Subcutaneous abdominal adipose tissue (tissue), 5 donors: Measurements from ENCODE around the gene MAJIN.

ENCODE experiments used
- H3K27ac ChIP-seq: one replicate; pipeline ENCODE4 v1.7.0; 2013; ENCODE audit warnings: low read depth, mild to moderate bottlenecking, inconsistent platforms, low read length, moderate library complexity
- H3K27me3 ChIP-seq, 5 donors: one replicate each; pipeline ENCODE4 v1.7.0; 2013; ENCODE audit warnings: low read length in 5 of 5, inconsistent platforms in 1 of 5; ENCODE audit not compliant: control insufficient read depth in 5 of 5, insufficient read depth in 4 of 5
- H3K36me3 ChIP-seq, 5 donors: one replicate each; pipeline ENCODE4 v1.7.0; 2013; ENCODE audit warnings: low read length in 5 of 5; ENCODE audit not compliant: control insufficient read depth in 5 of 5, insufficient read depth in 5 of 5
- H3K4me1 ChIP-seq, 5 donors: one replicate each; pipeline ENCODE4 v1.7.0; 2013; ENCODE audit warnings: low read length in 5 of 5, mild to moderate bottlenecking in 3 of 5, moderate library complexity in 1 of 5; ENCODE audit not compliant: control insufficient read depth in 5 of 5, insufficient read depth in 5 of 5
- H3K4me3 ChIP-seq, 5 donors: one replicate each; pipeline ENCODE4 v1.7.0; 2013; ENCODE audit warnings: low read length in 5 of 5, low read depth in 1 of 5
- H3K9ac ChIP-seq, 5 donors: one replicate each; pipeline ENCODE4 v1.7.0; 2013; ENCODE audit warnings: low read length in 5 of 5, mild to moderate bottlenecking in 4 of 5, moderate library complexity in 3 of 5
- H3K9me3 ChIP-seq, 5 donors: one replicate each; pipeline ENCODE4 v1.7.0; 2013; ENCODE audit warnings: low read length in 5 of 5; ENCODE audit not compliant: control insufficient read depth in 5 of 5
- donor health status: healthy.
- donor health status: healthy.
- donor health status: healthy.
- donor health status: healthy.
- donor health status: healthy.

MAJIN gene

GRCh38 chr11:64924910-64925284 lies 47.0 kb downstream of the MAJIN start:
- Histone ChIP-seq H3K9ac (peak overlapping the region in 4 of 5 donors; percentile 81 to 97 (median 88)), H3K27ac (peak overlapping the region; percentile 98), H3K36me3 (peaks cover 0 to 32% (median 22%) of the 10 kb centered on the region in 5 donors), H3K4me3 (peak overlapping the region; percentile 79 to 89 (median 86)), H3K9me3 (no peaks in the 10 kb centered on the region), H3K27me3 (no peaks in the 10 kb centered on the region), H3K4me1 (peaks cover 3 to 32% (median 30%) of the 10 kb centered on the region in 5 donors)

DNA sequence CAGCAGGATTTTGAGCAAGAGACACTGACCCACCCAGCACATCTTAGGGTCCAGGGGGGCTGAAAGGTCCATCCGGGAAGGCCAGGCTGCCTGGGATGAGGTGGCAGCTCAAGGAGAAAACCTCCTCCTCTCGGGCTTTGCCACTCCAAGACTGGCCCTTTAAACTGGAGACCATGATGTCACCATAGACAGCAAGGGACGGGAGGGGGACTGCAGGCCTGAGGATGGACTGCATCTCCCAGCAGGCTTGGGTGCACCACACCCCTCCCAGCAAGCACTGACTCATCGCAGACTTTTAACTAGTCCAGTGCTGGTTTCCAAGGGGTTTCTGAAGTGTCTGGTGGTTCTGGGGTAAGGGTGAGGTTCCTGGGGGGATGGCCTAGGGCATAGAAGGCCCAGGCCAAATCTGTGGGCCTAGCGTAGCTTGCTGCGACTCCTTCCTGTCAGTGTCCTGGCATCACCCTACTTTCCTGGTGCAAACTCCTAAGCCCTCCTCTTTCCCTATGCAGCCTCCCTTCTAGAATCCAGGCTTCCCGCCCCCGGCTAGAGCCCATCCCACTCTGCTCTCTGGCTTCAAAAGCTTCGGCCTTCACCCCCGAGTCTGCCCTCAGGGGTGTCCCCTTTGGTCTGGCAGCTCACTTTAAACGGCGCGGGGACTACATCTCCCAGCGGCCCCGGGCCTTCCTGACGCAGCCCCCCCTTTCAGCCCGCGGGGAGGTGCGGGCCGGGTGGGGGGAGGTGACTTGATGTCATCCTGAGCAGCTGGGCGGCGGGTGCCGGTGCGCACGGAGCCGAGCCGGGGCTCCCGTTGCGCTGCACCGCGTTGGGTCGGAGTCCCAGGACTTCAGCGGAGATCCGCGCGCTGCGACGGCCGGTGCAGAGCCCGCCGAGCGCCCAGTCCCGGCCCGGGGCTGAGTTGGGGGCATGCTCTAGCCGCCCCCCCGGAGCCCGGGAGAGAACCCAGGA lies 47.7 kb downstream of the MAJIN start, which contains the start of gene PPP2R5B:
TSS of gene PPP2R5B (plus strand) at position 746 of the 966 bp plus-strand sequence. CDS start 1,046 bp downstream, outside the sequence.
- Histone ChIP-seq H3K9ac (peak within 1 kb of the TSS; percentile 81 to 97 (median 87)), H3K9me3 (no peaks in the 10 kb centered on the region), H3K4me1 (peaks cover 3 to 32% (median 30%) of the 10 kb centered on the region in 5 donors), H3K27ac (peak within 1 kb of the TSS; percentile 98), H3K4me3 (peak within 1 kb of the TSS; percentile 79 to 96 (median 87)), H3K27me3 (no peaks in the 10 kb centered on the region), H3K36me3 (peaks cover 0 to 25% (median 17%) of the 10 kb centered on the region in 5 donors)

DNA sequence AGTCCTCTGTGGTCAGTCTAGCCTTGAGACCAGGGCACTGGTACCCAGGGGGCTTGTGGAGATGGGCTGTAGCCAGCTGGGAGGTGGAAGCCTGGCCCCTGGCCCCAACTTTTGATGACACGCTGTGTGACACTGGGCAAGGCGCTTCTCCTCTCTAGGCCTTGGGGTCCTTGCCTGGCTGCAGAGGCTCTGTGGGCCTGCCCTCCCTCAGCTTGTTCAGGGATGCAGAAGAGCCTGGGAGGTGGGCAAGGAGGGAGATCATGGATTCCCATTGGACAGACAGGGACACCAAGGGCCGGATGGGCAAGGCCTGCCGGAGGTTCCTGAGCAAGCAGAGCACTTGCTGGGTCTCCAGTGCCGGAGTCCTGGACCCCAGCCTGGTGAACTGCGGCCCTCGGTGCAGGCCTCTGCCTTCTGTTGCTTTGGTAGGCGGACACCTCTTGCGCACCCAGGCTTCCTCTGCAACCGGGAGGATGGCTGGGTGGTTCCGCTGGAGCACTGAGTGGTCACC lies 48.7 kb downstream of the MAJIN start:
- Histone ChIP-seq H3K27ac (no peak overlapping the region), H3K4me1 (peaks cover 3 to 39% (median 34%) of the 10 kb centered on the region in 5 donors), H3K4me3 (peak overlapping the region; percentile 79 to 96 (median 87)), H3K9ac (peak overlapping the region in 1 of 5 donors; percentile 81), H3K27me3 (no peaks in the 10 kb centered on the region), H3K36me3 (peaks cover 0 to 18% (median 11%) of the 10 kb centered on the region in 5 donors), H3K9me3 (no peaks in the 10 kb centered on the region)

GRCh38 chr11:64921384-64921783 lies 50.5 kb downstream of the MAJIN start:
- H3K27me3 ChIP-seq = no peaks in the 10 kb centered on the region
- H3K4me3 ChIP-seq = no peak overlapping the region
- no peaks in the 10 kb centered on the region for H3K36me3 ChIP-seq
- H3K9ac ChIP-seq = no peak overlapping the region
- H3K9me3 ChIP-seq = no peaks in the 10 kb centered on the region
- peaks cover 5 to 50% (median 43%) of the 10 kb centered on the region in 5 donors for H3K4me1 ChIP-seq
- no peak overlapping the region for H3K27ac ChIP-seq

- Histone ChIP-seq H3K9me3 (no peaks in the 10 kb centered on the region), H3K27ac (no peak overlapping the region), H3K9ac (no peak overlapping the region), H3K27me3 (no peaks in the 10 kb centered on the region), H3K36me3 (no peaks in the 10 kb centered on the region), H3K4me3 (no peak overlapping the region), H3K4me1 (peaks cover 9 to 48% (median 43%) of the 10 kb centered on the region in 5 donors)
Measured at GRCh38 chr11:64920124-64920523, 51.8 kb downstream of the MAJIN start.

GRCh38 chr11:64919627-64920026 lies 52.3 kb downstream of the MAJIN start:
- Histone ChIP-seq H3K4me1 (peaks cover 9 to 44% (median 40%) of the 10 kb centered on the region in 5 donors), H3K27ac (no peak overlapping the region), H3K9ac (no peak overlapping the region), H3K4me3 (no peak overlapping the region), H3K27me3 (no peaks in the 10 kb centered on the region), H3K9me3 (no peaks in the 10 kb centered on the region), H3K36me3 (no peaks in the 10 kb centered on the region)

GRCh38 chr11:64918017-64918416 lies 53.9 kb downstream of the MAJIN start:
- Histone ChIP-seq H3K9ac (peak overlapping the region; percentile 39 to 74 (median 71)), H3K9me3 (no peaks in the 10 kb centered on the region), H3K27ac (peak overlapping the region; percentile 60), H3K27me3 (no peaks in the 10 kb centered on the region), H3K4me1 (peaks cover 7 to 33% (median 28%) of the 10 kb centered on the region in 5 donors), H3K4me3 (peak overlapping the region; percentile 73 to 100 (median 92)), H3K36me3 (peaks cover 0 to 16% (median 14%) of the 10 kb centered on the region in 5 donors)

- no peaks in the 10 kb centered on the region for H3K9me3 ChIP-seq
- H3K4me3 ChIP-seq = peak overlapping the region; percentile 73 to 100 (median 92)
- no peaks in the 10 kb centered on the region for H3K27me3 ChIP-seq
- H3K36me3 ChIP-seq = peaks cover 0 to 20% (median 18%) of the 10 kb centered on the region in 5 donors
- peaks cover 7 to 33% (median 28%) of the 10 kb centered on the region in 5 donors for H3K4me1 ChIP-seq
- peak overlapping the region; percentile 60 for H3K27ac ChIP-seq
- peak overlapping the region; percentile 39 to 74 (median 71) for H3K9ac ChIP-seq
Measured at GRCh38 chr11:64917663-64917995, 54.3 kb downstream of the MAJIN start.

DNA sequence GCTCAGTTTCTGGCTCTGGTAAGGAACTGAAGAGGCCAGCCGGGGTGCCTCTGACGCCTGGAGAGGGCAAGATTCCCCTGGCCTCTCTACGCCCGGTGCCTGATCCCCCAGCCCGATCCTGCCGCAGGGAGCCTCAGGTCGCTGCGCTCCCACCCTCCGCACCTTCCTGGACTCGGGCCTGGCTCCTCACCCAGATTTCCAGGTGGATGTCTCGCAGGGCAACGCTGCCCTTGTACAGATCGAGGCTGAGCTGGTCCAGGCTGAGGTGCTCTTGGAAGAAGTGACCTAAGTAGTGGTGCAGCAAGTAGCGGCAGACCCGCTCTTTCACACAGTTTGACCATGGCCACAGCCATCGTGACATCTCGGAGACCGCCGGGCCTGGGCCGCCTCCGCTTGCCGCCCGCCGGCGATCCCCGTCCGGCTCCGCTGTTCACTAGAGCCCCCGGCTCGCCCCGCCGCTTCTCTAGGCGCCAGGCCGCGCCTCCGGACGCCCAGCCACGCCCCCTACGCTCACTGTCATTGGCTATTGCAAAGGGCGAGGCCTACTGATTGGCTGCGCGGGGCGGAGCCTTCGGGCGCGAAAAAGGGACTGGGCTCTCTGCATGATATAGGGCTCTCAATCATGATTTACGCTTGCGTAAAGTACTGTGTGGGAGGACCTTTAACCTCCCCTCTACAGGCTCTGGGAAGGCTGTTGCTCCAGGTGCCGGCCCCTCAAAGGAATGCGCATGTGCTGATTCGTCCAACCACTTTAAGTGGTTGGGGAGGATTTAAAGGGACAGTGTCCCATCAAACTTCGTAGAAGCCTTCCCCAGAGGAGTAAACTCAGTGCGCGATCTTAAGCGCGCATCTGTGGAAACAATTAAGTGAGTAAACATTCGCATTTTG lies 54.9 kb downstream of the MAJIN start, which contains the start of gene ATG2A:
TSS of gene ATG2A (minus strand) at position 435 of the 888 bp plus-strand sequence. CDS start at position 361, 74 bp downstream.
- Histone ChIP-seq H3K4me1 (peaks cover 7 to 33% (median 28%) of the 10 kb centered on the region in 5 donors), H3K27ac (peak within 1 kb of the TSS; percentile 60), H3K9ac (peak within 1 kb of the TSS; percentile 89 to 99 (median 97))

More for the DNA sequence above, 54.9 kb downstream of the MAJIN start, which contains the start of gene ATG2A:
- Histone ChIP-seq H3K9me3 (no peaks in the 10 kb centered on the region), H3K36me3 (peaks cover 0 to 25% (median 22%) of the 10 kb centered on the region in 5 donors), H3K27me3 (no peaks in the 10 kb centered on the region), H3K4me3 (peak within 1 kb of the TSS; percentile 90 to 100 (median 92))
